ENCODE results near the gene F8. TPM values are rescaled to one million over a fixed set of nuclear protein-coding genes. Genes with fewer than 3 reads are reported as not detected.

The F8 gene
- total and polyA plus RNA-seq, 12 donors: 13.4 to 78.1 (median 38.6) TPM

DNA sequence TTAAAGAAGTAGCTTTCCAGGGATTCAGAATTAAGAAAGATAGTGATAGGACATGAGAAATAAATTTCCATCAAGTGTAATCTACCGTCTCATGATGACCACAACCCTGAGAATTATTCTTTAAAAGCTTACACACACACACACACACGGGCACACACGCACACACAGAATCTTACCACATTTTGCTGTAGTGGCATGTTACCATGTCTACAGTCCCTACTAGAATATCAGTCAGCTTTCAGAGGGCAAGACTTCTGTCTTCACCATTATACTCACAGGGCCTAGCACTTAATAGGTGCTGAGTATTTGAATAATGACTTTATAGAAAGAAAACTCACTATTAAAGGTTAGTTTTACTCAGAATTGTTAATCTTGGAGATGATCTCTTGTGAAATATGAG is 33.0 kb upstream of the F8 start:
- intact Hi-C loops (cut with DNase I): loop anchor here (5.0 to 10.0 kb wide), 2 partner anchors 71 to 73 kb away; no protein-coding TSS in a partner anchor

DNA sequence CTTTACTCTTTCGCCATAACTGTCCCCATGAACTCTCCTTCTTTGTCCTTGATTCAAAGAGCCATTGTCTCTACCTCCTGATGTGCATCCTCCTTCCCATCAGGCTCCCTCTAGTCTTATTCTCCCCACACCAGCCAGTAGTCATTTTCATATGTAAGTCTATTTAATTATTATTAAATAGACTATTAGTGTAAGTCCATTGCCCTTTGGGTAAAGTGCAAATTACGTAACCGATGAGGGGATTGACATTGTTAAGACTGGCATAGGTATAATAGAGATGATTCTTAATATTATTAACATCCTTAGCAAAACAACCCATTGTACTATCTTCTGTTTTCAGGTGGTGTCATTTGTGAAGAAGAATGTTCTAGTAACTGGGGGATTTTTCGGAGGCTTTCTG is 31.7 kb upstream of the F8 start:
- Histone ChIP-seq H3K27me3 (no peaks in the 10 kb centered on the region), H3K4me1 (replicated peaks in 1 of 2) (no peaks in the 10 kb centered on the region), H3K4me3 (no peak overlapping the region), H3K27ac (no peak overlapping the region), H3K36me3 (replicated peaks in 1 of 2) (peaks cover 0 to 4% of the 10 kb centered on the region in 2 donors), H3K9me3 (replicated peaks in 1 of 3) (no peaks in the 10 kb centered on the region)
- 83 to 92% (median 90%) methylated on average over 4 of the region's 4 CpGs for WGBS, 4 donors
- no peak for TF ChIP-seq POLR2A (IDR thresholded peaks at IDR 0.05)
- TF ChIP-seq, protein P1, sequence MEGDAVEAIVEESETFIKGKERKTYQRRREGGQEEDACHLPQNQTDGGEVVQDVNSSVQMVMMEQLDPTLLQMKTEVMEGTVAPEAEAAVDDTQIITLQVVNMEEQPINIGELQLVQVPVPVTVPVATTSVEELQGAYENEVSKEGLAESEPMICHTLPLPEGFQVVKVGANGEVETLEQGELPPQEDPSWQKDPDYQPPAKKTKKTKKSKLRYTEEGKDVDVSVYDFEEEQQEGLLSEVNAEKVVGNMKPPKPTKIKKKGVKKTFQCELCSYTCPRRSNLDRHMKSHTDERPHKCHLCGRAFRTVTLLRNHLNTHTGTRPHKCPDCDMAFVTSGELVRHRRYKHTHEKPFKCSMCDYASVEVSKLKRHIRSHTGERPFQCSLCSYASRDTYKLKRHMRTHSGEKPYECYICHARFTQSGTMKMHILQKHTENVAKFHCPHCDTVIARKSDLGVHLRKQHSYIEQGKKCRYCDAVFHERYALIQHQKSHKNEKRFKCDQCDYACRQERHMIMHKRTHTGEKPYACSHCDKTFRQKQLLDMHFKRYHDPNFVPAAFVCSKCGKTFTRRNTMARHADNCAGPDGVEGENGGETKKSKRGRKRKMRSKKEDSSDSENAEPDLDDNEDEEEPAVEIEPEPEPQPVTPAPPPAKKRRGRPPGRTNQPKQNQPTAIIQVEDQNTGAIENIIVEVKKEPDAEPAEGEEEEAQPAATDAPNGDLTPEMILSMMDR (IDR thresholded peaks at IDR 0.05): no peak
- intact Hi-C loops (cut with DNase I): loop anchor here in 1 of 2 donors (10.0 kb wide), 1 partner anchor 69 kb away; no protein-coding TSS in a partner anchor
- DNase-seq: no peak

More for the DNA sequence above, 33.0 kb upstream of the F8 start:
- peaks cover 0 to 4% of the 10 kb centered on the region in 2 donors for H3K36me3 ChIP-seq (replicated peaks in 1 of 2)
- TF ChIP-seq, protein P1 (IDR thresholded peaks at IDR 0.05): no peak
- TF ChIP-seq POLR2A (IDR thresholded peaks at IDR 0.05): no peak
- H3K27ac ChIP-seq: no peak overlapping the region
- H3K4me3 ChIP-seq: no peak overlapping the region
- WGBS, 4 donors: 75 to 93% (median 85%) methylated on average over 3 of the region's 3 CpGs
- H3K27me3 ChIP-seq: no peaks in the 10 kb centered on the region
- H3K4me1 ChIP-seq (replicated peaks in 1 of 2): no peaks in the 10 kb centered on the region
- no peak for DNase-seq
- H3K9me3 ChIP-seq (replicated peaks in 1 of 3): no peaks in the 10 kb centered on the region

DNA sequence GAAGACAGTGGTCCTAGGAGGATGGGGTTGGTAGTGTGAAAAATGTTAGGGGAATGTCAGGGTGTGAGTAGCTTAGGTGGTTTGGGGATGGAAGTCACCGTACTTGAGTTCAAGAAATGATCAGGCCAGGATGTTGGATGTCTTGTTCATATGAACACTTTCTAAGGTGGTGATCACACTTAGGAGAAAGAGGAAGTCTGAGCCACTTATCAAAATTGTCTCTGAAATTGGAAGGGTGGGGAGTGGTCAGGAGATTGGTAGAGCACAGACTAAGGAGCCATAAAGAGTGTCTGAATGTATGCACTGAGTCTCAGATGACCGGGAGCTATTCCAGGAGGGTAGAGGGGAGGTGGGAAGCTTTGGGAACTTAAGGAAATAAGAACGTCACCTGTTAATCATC is 31.1 kb upstream of the F8 start:
- peaks cover 0 to 4% of the 10 kb centered on the region in 2 donors for H3K36me3 ChIP-seq (replicated peaks in 1 of 2)
- 72 to 94% (median 87%) methylated on average over 3 of the region's 3 CpGs for WGBS, 4 donors
- intact Hi-C loops (cut with DNase I): loop anchor here in 1 of 2 donors (10.0 kb wide), 1 partner anchor 69 kb away; no protein-coding TSS in a partner anchor

DNA sequence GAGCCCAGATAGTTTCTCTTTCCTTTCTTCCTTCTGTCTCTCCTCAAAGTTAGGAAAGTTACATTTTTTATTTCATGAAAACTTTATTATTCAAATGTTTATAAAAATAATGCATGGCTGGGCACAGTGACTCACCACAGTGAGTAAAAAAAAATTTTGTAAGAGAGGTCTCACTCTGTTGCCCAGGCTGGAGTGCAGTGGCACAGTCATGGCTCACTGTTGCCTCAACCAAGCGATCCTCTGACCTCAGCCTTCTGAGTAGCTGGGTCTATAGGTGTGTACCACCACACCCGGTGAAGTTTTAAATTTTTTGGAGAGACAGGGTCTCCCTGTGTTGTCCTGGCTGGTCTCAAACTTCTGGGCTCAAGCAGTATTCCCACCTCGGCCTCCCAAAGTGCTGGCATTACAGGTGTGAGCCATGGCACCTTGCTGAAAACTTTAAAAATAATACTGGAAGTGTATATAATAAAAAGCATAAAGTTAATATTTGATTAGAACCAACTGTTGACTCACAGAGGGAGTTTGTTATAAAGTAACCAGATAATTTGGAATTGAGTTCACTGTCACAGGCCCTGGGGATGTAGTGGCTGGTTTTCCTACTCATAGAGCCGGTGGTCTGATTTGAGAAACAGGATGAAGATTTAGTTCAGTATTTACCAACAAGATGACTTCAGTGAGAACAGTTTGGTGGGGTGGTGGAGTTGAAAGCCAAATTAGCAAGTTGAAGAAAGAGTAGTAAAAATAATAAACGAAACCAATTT is 30.4 kb upstream of the F8 start:
- Histone ChIP-seq H3K27me3 (no peaks in the 10 kb centered on the region), H3K27ac (no peak overlapping the region), H3K4me1 (replicated peaks in 1 of 2) (peaks cover 0 to 6% of the 10 kb centered on the region in 2 donors), H3K4me3 (no peak overlapping the region), H3K36me3 (replicated peaks in 1 of 2) (peaks cover 0 to 4% of the 10 kb centered on the region in 2 donors), H3K9me3 (replicated peaks in 1 of 3) (no peaks in the 10 kb centered on the region)
- TF ChIP-seq, protein P1 (IDR thresholded peaks at IDR 0.05): no peak
- TF ChIP-seq POLR2A (IDR thresholded peaks at IDR 0.05): no peak
- intact Hi-C loops (cut with DNase I): loop anchor here in 1 of 2 donors (10.0 kb wide), 1 partner anchor 68 kb away; no protein-coding TSS in a partner anchor
- no peak for DNase-seq
- WGBS, 4 donors: 68 to 93% (median 80%) methylated on average over 3 to 5 of the region's 5 CpGs

More for the DNA sequence above, 31.1 kb upstream of the F8 start:
- peaks cover 0 to 5% of the 10 kb centered on the region in 2 donors for H3K4me1 ChIP-seq (replicated peaks in 1 of 2)
- no peak overlapping the region for H3K4me3 ChIP-seq
- TF ChIP-seq POLR2A (IDR thresholded peaks at IDR 0.05): no peak
- TF ChIP-seq, protein P1 (IDR thresholded peaks at IDR 0.05): no peak
- no peak for DNase-seq
- no peaks in the 10 kb centered on the region for H3K9me3 ChIP-seq (replicated peaks in 1 of 3)
- H3K27me3 ChIP-seq: no peaks in the 10 kb centered on the region
- no peak overlapping the region for H3K27ac ChIP-seq
